GM19467 (cell line): ENCODE results near the gene TPPP.
"Not testable (repeated sequence)": the region's sequence is repeated elsewhere in the genome, so short reads cannot be mapped to it uniquely, and the experiment has no call there.

Experiments
- ATAC-seq: cut with Tn5 transposase; IDR thresholded peaks from one replicate; pipeline ENCODE4 v1.9.1; 2021; ENCODE audit warnings: mild to moderate bottlenecking, moderate library complexity; ENCODE audit not compliant: unreplicated experiment

TPPP gene

DNA sequence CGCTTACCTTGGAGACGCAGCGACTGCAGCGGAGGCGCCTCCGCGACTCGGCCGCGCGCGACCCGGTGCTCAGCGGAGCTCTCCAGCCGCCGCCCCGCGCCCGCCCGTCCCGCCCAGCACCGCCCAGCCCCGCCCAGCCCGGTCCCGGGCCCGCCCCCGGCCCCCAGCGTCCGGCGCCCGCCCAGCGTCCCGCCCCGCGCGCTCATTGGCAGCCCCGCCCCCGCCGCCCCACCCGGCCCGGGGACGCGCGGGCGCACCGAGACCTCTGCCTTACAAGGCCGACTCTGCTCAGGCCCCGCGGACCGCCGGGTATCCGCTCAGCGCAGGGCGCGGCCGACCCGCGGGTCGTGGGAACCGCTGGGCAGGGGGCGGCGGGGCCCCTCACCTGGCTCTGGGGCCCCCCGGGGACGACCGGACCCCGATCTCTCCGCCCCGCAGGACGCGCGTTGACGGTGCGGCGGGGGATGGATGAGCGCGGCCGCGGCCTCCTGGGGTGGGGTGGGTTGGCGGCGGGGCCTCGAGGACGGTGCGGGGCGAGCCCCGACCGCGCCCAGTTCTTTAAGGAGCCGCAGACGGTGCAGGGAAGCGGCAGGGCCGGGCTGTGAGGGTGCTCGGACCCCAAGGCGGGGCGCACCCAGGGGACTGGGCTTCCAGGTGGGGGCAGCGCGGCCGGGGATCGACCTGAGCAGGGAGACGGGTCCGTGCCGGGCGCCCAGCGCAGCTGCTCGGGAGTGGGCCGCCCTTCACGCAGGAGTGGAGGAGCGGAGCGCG lies at the start of gene TPPP:
Gene TPPP, minus strand, starts transcription at position 82 of the 771 bp plus-strand sequence. CDS start 15,292 bp downstream, outside the sequence.
- peak; percentile 60 for ATAC-seq

DNA sequence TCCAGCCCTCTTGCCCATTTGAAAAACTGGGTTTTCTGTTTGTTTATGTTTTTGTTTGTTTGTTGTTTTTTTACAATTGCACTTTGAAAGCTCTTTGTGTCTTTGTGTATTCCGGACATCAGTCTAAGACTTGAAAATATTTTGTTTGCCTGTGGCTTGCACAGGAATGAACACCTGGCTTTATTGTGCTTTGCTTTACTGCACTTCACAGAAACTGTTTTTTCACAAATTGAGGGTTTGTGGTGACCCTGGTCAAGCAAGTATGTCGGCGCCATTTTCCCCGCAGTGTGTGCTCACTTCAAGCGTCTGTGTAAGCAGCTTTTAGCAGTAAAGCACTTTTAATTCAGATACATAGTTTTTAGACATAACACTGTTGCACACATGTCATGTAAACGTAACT lies 49.1 kb upstream of the TPPP start:
- not testable (repeated sequence) for ATAC-seq

GRCh38 chr5:734145-734544 lies 41.0 kb upstream of the TPPP start:
- not testable (repeated sequence) for ATAC-seq

DNA sequence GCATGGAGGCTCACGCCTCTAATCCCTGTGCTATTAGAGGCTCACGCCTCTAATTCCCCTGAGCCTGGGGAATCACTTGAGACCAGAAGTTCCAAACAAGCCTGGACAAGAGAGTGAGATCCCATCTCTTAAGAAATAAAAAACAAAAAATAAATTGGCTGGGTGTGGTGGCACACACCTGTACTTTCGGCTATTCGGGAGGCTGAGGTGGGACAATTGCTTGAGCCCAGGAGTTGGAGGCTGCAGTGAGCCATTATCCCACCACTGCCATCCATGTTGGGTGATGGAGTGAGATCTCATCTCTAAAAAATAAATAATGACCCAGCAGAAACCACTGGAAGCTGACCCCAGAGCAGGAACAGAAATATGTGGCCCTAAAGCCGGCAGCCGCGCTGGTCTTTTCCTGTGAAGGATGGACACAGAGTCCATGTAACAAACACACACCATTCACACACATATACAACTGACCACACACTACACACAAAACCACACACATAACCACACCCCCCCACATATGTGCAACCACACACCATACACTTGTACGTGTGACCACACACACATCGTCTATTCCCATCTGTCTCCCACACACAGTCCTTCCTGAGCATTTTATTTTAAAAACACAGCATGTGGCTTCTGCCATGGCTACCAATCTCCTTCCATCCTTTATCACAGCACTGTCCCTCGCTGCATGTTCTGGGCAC lies 39.8 kb upstream of the TPPP start:
- not testable (repeated sequence) for ATAC-seq

DNA sequence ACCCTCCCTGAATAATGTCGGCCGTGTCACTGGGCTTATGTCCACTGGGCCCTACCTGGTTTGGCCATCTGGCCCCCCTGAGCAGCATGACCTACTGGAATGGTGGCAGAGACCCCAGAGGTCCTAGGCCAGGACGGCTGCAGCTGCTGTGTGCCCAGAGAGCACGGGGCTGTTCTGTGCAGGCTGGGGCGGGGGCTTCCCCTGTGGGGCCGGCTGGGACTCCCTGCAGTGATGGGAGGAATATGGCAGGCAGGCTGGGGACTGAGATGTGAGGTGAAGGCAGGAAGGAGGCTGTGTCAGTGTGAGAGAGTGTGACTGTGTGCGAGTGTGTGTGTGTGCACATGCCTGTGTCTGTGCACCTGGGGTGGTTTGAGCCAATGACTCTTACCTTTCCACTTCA lies 36.1 kb upstream of the TPPP start:
- not testable (repeated sequence) for ATAC-seq

DNA sequence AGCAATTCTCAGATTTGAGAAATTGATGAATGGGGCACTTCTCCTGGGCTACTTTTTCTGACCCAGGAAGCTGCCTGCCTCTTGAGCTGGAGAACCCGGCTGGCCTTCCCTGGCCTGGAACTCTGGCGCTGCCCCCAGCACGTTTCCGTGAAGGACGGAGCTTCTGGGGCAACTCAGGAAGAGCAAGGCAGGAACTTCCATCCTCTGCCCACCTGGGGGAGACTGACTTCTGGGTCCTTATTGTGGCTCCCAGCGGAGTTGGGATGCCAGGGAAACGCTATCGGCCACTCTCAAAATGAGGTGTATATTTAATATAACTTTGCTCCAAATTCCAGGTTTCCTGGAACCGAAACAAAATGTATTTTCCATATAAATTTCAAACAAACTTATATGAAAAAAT lies 33.9 kb upstream of the TPPP start:
- not testable (repeated sequence) for ATAC-seq

DNA sequence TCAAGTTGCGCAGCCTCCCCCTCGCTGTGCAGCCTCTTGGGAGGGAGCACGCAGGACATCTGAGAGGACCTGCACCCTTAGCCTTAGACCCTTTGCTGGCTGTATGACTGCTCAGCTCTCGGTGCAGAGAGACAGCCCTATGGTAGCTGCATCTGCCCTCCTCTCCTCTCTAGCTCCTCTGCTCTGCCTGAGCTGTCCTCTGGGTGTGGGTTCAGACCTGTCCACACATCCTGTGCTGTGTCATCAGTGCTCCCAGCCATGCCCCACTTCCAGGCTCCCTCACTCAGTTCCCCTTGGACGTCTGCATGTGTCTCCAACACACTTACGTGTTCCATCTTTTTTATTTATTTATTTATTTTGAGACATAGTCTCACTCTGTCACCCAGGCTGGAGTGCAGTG lies 30.7 kb upstream of the TPPP start:
- ATAC-seq: not testable (repeated sequence)

GRCh38 chr5:723309-723708 lies 30.2 kb upstream of the TPPP start:
- ATAC-seq: not testable (repeated sequence)

GRCh38 chr5:719379-719778 lies 26.2 kb upstream of the TPPP start:
- not testable (repeated sequence) for ATAC-seq

DNA sequence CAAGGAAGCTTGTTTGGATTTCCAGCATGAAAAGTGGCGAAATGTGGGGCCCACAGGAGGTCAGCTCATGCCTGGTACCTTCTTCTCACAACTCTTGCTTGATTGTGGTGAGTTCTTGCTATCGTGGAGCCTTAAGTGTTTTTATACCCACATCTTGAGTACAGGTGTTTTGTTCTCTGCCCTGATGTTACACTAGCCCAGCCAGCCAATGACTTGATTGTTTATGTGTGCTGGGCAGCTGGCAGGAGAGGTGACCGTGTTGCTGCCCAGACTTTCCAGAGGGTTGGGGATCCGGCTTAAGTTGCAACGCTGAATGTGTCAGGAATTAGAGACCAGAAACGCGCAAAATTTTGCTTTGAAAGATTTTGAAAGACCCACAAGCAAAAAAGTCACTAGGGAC lies 24.0 kb upstream of the TPPP start:
- no peak for ATAC-seq

GRCh38 chr5:716740-717139 lies 23.6 kb upstream of the TPPP start:
- ATAC-seq: not testable (repeated sequence)

DNA sequence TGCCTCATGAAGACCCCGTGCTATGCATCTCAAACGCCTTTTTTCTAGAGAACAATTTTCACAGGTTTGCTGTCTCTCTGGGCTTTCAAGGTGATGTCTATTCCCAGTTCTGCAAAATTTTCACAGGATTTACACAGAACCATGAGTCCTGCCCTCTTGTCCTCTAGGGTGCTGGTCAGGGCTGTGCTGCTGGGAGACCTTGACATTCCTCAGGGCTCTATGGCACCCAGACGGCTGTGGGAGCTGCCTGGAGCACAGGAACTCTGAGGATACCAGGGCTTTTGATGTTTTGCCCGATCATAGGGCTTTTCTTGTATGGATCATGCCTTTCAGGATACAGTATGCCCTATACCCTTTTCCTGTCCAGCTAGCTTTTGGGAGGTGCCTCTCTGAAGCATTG lies 22.5 kb upstream of the TPPP start:
- not testable (repeated sequence) for ATAC-seq

GRCh38 chr5:714215-715118 lies 21.3 kb upstream of the TPPP start:
- ATAC-seq: not testable (repeated sequence)

- not testable (repeated sequence) for ATAC-seq
Observed at GRCh38 chr5:713686-714085, 20.5 kb upstream of the TPPP start.

- not testable (repeated sequence) for ATAC-seq
Observed at GRCh38 chr5:708848-709517, 15.8 kb upstream of the TPPP start.

- ATAC-seq: not testable (repeated sequence)
Observed at GRCh38 chr5:708374-708773, 15.2 kb upstream of the TPPP start.

DNA sequence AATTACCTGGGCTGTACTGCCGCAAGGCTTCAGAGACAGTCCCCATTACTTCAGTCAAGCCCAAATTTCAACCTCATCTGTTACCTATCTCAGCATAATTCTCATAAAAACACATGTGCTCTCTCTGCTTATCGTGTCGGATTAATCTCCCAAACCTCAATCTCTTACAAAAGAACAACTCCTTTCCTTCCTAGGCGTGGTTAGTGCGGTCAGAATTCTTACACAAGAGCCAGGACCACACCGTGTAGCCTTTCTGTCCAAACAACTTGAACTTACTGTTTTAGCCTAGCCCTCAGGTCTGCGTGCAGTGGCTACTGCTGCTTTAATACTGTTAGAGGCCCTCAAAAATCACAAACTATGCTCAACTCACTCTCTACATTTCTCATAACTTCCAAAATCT lies 13.0 kb upstream of the TPPP start:
- ATAC-seq: not testable (repeated sequence)

GRCh38 chr5:696753-697702 lies 3.9 kb upstream of the TPPP start:
- ATAC-seq: not testable (repeated sequence)

GRCh38 chr5:696191-696590 lies 3.0 kb upstream of the TPPP start:
- not testable (repeated sequence) for ATAC-seq
